Upper lobe of left lung (tissue), 6 donors: Measurements from ENCODE around the gene EMD. TPM values are rescaled to one million over a fixed set of nuclear protein-coding genes. Genes with fewer than 3 reads are reported as not detected.

Experiments
- ATAC-seq, 2 donors: fragments of 200-7000 bp; cut with Tn5 transposase; one replicate each; pipeline ENCODE4 v1.9.1; 2022; ENCODE audit warnings: mild to moderate bottlenecking in 2 of 2, moderate library complexity in 2 of 2; ENCODE audit not compliant: low FRiP score in 2 of 2
- DNase-seq, 2 donors: peaks; one replicate each; pipeline ENCODE4 v3.0.0-alpha.2; 2019 to 2020
- H3K27ac ChIP-seq, 4 donors: fragments of 200-600 bp; sonication (generic); one replicate each; pipeline ENCODE4 v1.5.1; 2016 to 2019
- H3K27me3 ChIP-seq, 4 donors: fragments of 200-600 bp; sonication (generic); one replicate each; pipeline ENCODE4 v1.5.1; 2017 to 2019
- H3K36me3 ChIP-seq, 4 donors: fragments of 200-600 bp; sonication (generic); one replicate each; pipeline ENCODE4 v1.5.1; 2016 to 2019
- H3K4me1 ChIP-seq, 4 donors: fragments of 200-600 bp; sonication (generic); one replicate each; pipeline ENCODE4 v1.5.1; 2018 to 2019
- H3K4me3 ChIP-seq, 4 donors: fragments of 200-600 bp; sonication (generic); one replicate each; pipeline ENCODE4 v1.5.1; 2017 to 2019; ENCODE audit warnings: mild to moderate bottlenecking in 2 of 4, moderate library complexity in 1 of 4
- H3K9me3 ChIP-seq, 4 donors: fragments of 200-600 bp; sonication (generic); one replicate each; pipeline ENCODE4 v1.5.1; 2018 to 2019
- CTCF ChIP-seq, 6 experiments: fragments of 450-650 bp in 4 of 6; fragments of 200-600 bp in 2 of 6; sonication (generic) in 2 of 6; IDR thresholded peaks; one replicate each; pipeline ENCODE4 v1.5.1; 2016 to 2019; ENCODE audit warnings: antibody characterized with exemption in 6 of 6
- EP300 ChIP-seq, 4 donors: sonication (generic); formaldehyde crosslinking; IDR thresholded peaks; one replicate each; pipeline ENCODE4 v1.5.1; 2017; ENCODE audit warnings: antibody characterized with exemption in 4 of 4, control low read depth in 2 of 4
- POLR2A ChIP-seq, 4 donors: fragments of 450-650 bp; IDR thresholded peaks; one replicate each; pipeline ENCODE4 v1.5.1; 2016 to 2017; ENCODE audit warnings: antibody characterized with exemption in 4 of 4, mild to moderate bottlenecking in 2 of 4
- POLR2AphosphoS5 ChIP-seq, 2 donors: sonication (generic); formaldehyde crosslinking; IDR thresholded peaks; one replicate each; pipeline ENCODE4 v1.5.1; 2017; ENCODE audit warnings: antibody characterized with exemption in 2 of 2
- WGBS, 2 donors: methylation state at CpG; one replicate each; pipeline ENCODE4 v1.1.5; 2017 to 2018; 5-methylcytosine and 5-hydroxymethylcytosine counted together
- total RNA-seq, 6 donors: library from RNA; depleted of rRNA in 4 of 6; stranded (reverse); fragments of >200 nt in 4 of 6; gene quantifications; one replicate each; pipeline versions ENCODE4 v1.1.0 to v1.2.1, GENCODE V29; 2016 to 2021
- donor health status: DM: no; HTN: no; CAD: no; lungs with moderate emphysema.
- donor health status: DM: no; HTN: yes; CAD: no; lungs with severe emphysema.

EMD gene
- total RNA-seq, 6 donors from 2014 or later = 42.3 to 60.8 (median 53.6) TPM

- ATAC-seq = no peak
- no peak for DNase-seq
- no peaks in the 10 kb centered on the region for H3K9me3 ChIP-seq
- WGBS, 2 donors = 98 to 100% methylated on average over 2 to 8 of the region's 11 CpGs
- H3K4me3 ChIP-seq = no peak overlapping the region
- H3K27ac ChIP-seq = peak overlapping the region in 1 of 4 donors; percentile 2
- TF ChIP-seq POLR2A (IDR thresholded peaks at IDR 0.05) = no peak
- TF ChIP-seq CTCF (IDR thresholded peaks at IDR 0.05) = no peak
- TF ChIP-seq EP300 (IDR thresholded peaks at IDR 0.05) = no peak
- TF ChIP-seq POLR2AphosphoS5 (IDR thresholded peaks at IDR 0.05) = no peak
- H3K27me3 ChIP-seq = no peaks in the 10 kb centered on the region
- peaks cover 0 to 29% (median 11%) of the 10 kb centered on the region in 4 donors for H3K4me1 ChIP-seq
- peaks cover 27 to 97% (median 79%) of the 10 kb centered on the region in 4 donors for H3K36me3 ChIP-seq
Observed at GRCh38 chrX:154358011-154358410, 21.1 kb upstream of the EMD start.

- Histone ChIP-seq H3K4me1 (peaks cover 0 to 29% (median 10%) of the 10 kb centered on the region in 4 donors), H3K36me3 (peaks cover 24 to 97% (median 75%) of the 10 kb centered on the region in 4 donors), H3K27me3 (no peaks in the 10 kb centered on the region), H3K27ac (peak overlapping the region in 1 of 4 donors; percentile 2), H3K9me3 (no peaks in the 10 kb centered on the region), H3K4me3 (no peak overlapping the region)
- 78% methylated on average over 6 of the region's 6 CpGs; no CpG with 5 or more reads in 1 of the 2 donors for WGBS, 2 donors
- ATAC-seq (no peak), DNase-seq (no peak)
- no peak for TF ChIP-seq CTCF (IDR thresholded peaks at IDR 0.05)
- TF ChIP-seq POLR2A (IDR thresholded peaks at IDR 0.05) = no peak
- no peak for TF ChIP-seq EP300 (IDR thresholded peaks at IDR 0.05)
- no peak for TF ChIP-seq POLR2AphosphoS5 (IDR thresholded peaks at IDR 0.05)
Observed at GRCh38 chrX:154358829-154359228, 20.3 kb upstream of the EMD start.

- Histone ChIP-seq H3K4me3 (no peak overlapping the region), H3K27ac (peak overlapping the region in 1 of 4 donors; percentile 2), H3K4me1 (peaks cover 0 to 22% (median 8%) of the 10 kb centered on the region in 4 donors), H3K27me3 (no peaks in the 10 kb centered on the region), H3K36me3 (peaks cover 24 to 97% (median 77%) of the 10 kb centered on the region in 4 donors), H3K9me3 (no peaks in the 10 kb centered on the region)
- TF ChIP-seq POLR2AphosphoS5 (IDR thresholded peaks at IDR 0.05) (no peak), EP300 (IDR thresholded peaks at IDR 0.05) (no peak), CTCF (IDR thresholded peaks at IDR 0.05) (no peak), POLR2A (IDR thresholded peaks at IDR 0.05) (no peak)
- DNase-seq (no peak), ATAC-seq (no peak)
- 96% methylated on average over 24 of the region's 41 CpGs; no CpG with 5 or more reads in 1 of the 2 donors for WGBS, 2 donors
Observed at GRCh38 chrX:154359362-154360154, 19.5 kb upstream of the EMD start.

GRCh38 chrX:154360155-154360713 lies 18.9 kb upstream of the EMD start:
- DNase-seq (peak in 1 of 2 donors; percentile 61), ATAC-seq (no peak)
- Histone ChIP-seq H3K4me1 (peaks cover 0 to 21% (median 7%) of the 10 kb centered on the region in 4 donors), H3K9me3 (no peaks in the 10 kb centered on the region), H3K36me3 (peaks cover 24 to 97% (median 80%) of the 10 kb centered on the region in 4 donors), H3K27me3 (no peaks in the 10 kb centered on the region), H3K27ac (no peak overlapping the region), H3K4me3 (no peak overlapping the region)
- 94% methylated on average over 33 of the region's 34 CpGs; no CpG with 5 or more reads in 1 of the 2 donors for WGBS, 2 donors
- no peak for TF ChIP-seq POLR2AphosphoS5 (IDR thresholded peaks at IDR 0.05)
- no peak for TF ChIP-seq CTCF (IDR thresholded peaks at IDR 0.05)
- TF ChIP-seq EP300 (IDR thresholded peaks at IDR 0.05) = no peak
- TF ChIP-seq POLR2A (IDR thresholded peaks at IDR 0.05) = no peak
